Right atrium auricular region (tissue), 2 donors: ENCODE measurements around the gene EPN2. TPM values are rescaled to one million over a fixed set of nuclear protein-coding genes. Genes with fewer than 3 reads are reported as not detected.
"Not testable (repeated sequence)": the region's sequence is repeated elsewhere in the genome, so short reads cannot be mapped to it uniquely, and the experiment has no call there.

Experiments
- DNase-seq: peaks from one replicate; pipeline ENCODE4 v3.0.0-alpha.2; 2019; ENCODE audit warnings: low spot score
- H3K27ac ChIP-seq, 2 donors: fragments of 200-600 bp; sonication (generic); 1 replicate in 1 of 2; 2 replicates in 1 of 2; pipeline ENCODE4 v1.5.1; 2016 to 2019
- H3K27me3 ChIP-seq, 2 donors: fragments of 200-600 bp; sonication (generic); one replicate each; pipeline versions ENCODE4 v1.5.1 to v1.6.0; 2017 to 2019
- H3K36me3 ChIP-seq: fragments of 200-600 bp; sonication (generic); one replicate; pipeline ENCODE4 v1.5.1; 2016
- H3K4me1 ChIP-seq, 2 donors: fragments of 200-600 bp; sonication (generic); one replicate each; pipeline versions ENCODE4 v1.5.1 to v1.6.0; 2017 to 2019
- H3K4me3 ChIP-seq, 2 donors: fragments of 200-600 bp; sonication (generic); 1 replicate in 1 of 2; 2 replicates in 1 of 2; pipeline ENCODE4 v1.5.1; 2017 to 2019; ENCODE audit warnings: mild to moderate bottlenecking in 1 of 2, moderate library complexity in 1 of 2
- H3K9me3 ChIP-seq, 2 donors: fragments of 200-600 bp; sonication (generic); one replicate each; pipeline ENCODE4 v1.5.1; 2019
- total RNA-seq, 2 donors: library from RNA; depleted of rRNA; stranded (reverse); fragments of >200 nt; gene quantifications; one replicate each; pipeline ENCODE4 v1.1.0, GENCODE V29; 2016
- TF ChIP-seq, protein P1 (sequence below), 2 donors: fragments of 200-600 bp; sonication (generic); IDR thresholded peaks; one replicate each; pipeline ENCODE4 v1.5.1; 2019; ENCODE audit warnings: antibody characterized with exemption in 2 of 2

The EPN2 gene
- total RNA-seq, 2 donors from 2014 or later, result 68.0 to 73.1 TPM

DNA sequence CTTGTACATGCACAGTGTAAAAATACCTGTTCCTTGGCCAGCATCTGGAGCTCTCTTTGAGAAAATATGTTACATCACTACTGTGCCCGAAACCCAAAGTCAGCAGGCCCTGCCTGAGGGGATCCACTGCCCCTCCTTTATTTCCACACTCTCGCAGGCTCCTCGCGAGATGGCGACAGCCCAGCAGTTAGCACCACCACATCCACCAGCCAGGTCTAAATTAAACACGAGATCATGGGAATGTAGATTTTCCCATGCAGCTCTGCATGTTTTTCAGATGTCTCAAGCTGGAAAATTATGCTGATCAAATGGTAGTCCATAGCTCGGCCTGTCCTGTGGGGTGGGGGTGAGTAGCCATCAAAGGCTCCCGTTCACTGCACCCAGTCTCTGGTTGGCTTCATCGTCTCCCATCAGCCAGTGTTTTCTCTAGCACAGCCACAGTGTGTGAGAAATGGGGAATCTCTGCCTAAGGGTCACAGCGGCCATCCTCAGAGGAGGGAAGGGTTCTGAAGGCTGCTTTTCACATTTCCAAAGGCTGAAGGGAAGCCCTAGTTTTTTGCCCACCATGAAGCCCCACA lies 34.7 kb downstream of the EPN2 start:
- H3K4me1 ChIP-seq, result peaks cover 0 to 90% of the 10 kb centered on the region in 2 donors
- H3K9me3 ChIP-seq, result no peaks in the 10 kb centered on the region
- H3K36me3 ChIP-seq, result no peaks in the 10 kb centered on the region
- H3K27me3 ChIP-seq, result no peaks in the 10 kb centered on the region
- TF ChIP-seq, protein P1, sequence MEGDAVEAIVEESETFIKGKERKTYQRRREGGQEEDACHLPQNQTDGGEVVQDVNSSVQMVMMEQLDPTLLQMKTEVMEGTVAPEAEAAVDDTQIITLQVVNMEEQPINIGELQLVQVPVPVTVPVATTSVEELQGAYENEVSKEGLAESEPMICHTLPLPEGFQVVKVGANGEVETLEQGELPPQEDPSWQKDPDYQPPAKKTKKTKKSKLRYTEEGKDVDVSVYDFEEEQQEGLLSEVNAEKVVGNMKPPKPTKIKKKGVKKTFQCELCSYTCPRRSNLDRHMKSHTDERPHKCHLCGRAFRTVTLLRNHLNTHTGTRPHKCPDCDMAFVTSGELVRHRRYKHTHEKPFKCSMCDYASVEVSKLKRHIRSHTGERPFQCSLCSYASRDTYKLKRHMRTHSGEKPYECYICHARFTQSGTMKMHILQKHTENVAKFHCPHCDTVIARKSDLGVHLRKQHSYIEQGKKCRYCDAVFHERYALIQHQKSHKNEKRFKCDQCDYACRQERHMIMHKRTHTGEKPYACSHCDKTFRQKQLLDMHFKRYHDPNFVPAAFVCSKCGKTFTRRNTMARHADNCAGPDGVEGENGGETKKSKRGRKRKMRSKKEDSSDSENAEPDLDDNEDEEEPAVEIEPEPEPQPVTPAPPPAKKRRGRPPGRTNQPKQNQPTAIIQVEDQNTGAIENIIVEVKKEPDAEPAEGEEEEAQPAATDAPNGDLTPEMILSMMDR (IDR thresholded peaks at IDR 0.05), result no peak
- no peak for DNase-seq
- H3K27ac ChIP-seq, result peak overlapping the region; percentile 80 to 89
- no peak overlapping the region for H3K4me3 ChIP-seq

- peak overlapping the region; percentile 80 to 89 for H3K27ac ChIP-seq
- no peaks in the 10 kb centered on the region for H3K9me3 ChIP-seq
- H3K4me3 ChIP-seq, result no peak overlapping the region
- H3K27me3 ChIP-seq, result no peaks in the 10 kb centered on the region
- DNase-seq, result no peak
- peaks cover 0 to 77% of the 10 kb centered on the region in 2 donors for H3K4me1 ChIP-seq
- no peaks in the 10 kb centered on the region for H3K36me3 ChIP-seq
- TF ChIP-seq, protein P1 (IDR thresholded peaks at IDR 0.05), result no peak
These were observed 36.6 kb downstream of the EPN2 start for GRCh38 chr17:19273731-19274130.

GRCh38 chr17:19274893-19275292 lies 37.7 kb downstream of the EPN2 start:
- Histone ChIP-seq H3K4me3 (no peak overlapping the region), H3K27ac (peak overlapping the region; percentile 11 to 80), H3K36me3 (no peaks in the 10 kb centered on the region), H3K9me3 (no peaks in the 10 kb centered on the region), H3K4me1 (peaks cover 0 to 73% of the 10 kb centered on the region in 2 donors), H3K27me3 (no peaks in the 10 kb centered on the region)
- TF ChIP-seq, protein P1 (IDR thresholded peaks at IDR 0.05), result no peak
- DNase-seq, result no peak

GRCh38 chr17:19275457-19276127 lies 38.4 kb downstream of the EPN2 start:
- no peak for DNase-seq
- TF ChIP-seq, protein P1 (IDR thresholded peaks at IDR 0.05), result no peak
- Histone ChIP-seq H3K4me3 (no peak overlapping the region), H3K27me3 (no peaks in the 10 kb centered on the region), H3K9me3 (no peaks in the 10 kb centered on the region), H3K4me1 (peaks cover 0 to 66% of the 10 kb centered on the region in 2 donors), H3K36me3 (no peaks in the 10 kb centered on the region), H3K27ac (peak overlapping the region; percentile 11 to 80)

DNA sequence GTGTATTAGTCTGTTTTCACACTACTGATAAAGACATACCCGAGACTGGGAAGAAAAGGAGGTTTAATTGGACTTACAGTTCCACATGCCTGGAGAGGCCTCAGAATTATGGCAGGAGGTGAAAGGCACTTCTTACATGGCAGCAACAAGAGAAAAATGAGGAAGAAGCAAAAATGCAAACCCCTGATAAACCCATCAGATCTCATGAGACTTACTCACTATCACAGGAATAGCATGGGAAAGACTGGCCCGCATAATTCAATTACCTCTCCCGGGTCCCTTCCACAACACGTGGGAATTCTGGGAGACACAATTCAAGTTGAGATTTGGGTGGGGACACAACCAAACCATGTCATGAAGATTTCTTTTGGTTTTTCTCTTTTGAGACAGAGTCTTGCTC lies 41.1 kb downstream of the EPN2 start:
- H3K9me3 ChIP-seq, H3K27me3 ChIP-seq, H3K36me3 ChIP-seq, H3K4me3 ChIP-seq, DNase-seq: not testable (repeated sequence)
- peak overlapping the region in 1 of 2 donors; percentile 38 for H3K27ac ChIP-seq
- H3K4me1 ChIP-seq, result peaks cover 0 to 52% of the 10 kb centered on the region in 2 donors

GRCh38 chr17:19278729-19279128 lies 41.6 kb downstream of the EPN2 start:
- H3K27me3 ChIP-seq, result no peaks in the 10 kb centered on the region
- TF ChIP-seq, protein P1 (IDR thresholded peaks at IDR 0.05), result no peak
- H3K27ac ChIP-seq, result peak overlapping the region; percentile 34 to 38
- peaks cover 0 to 52% of the 10 kb centered on the region in 2 donors for H3K4me1 ChIP-seq
- H3K4me3 ChIP-seq, result no peak overlapping the region
- no peak for DNase-seq
- H3K36me3 ChIP-seq, result peaks cover 11% of the 10 kb centered on the region
- H3K9me3 ChIP-seq, result no peaks in the 10 kb centered on the region
